Right lobe of liver (tissue), 4 donors: ENCODE measurements around the gene HS6ST3.

ENCODE experiments used
- CTCF ChIP-seq, 4 donors: fragments of 200-600 bp in 3 of 4; fragments of 450-650 bp in 1 of 4; IDR thresholded peaks; one replicate each; pipeline versions ENCODE4 v1.5.1 to v1.8.0; 2016 to 2022; ENCODE audit warnings: antibody characterized with exemption in 4 of 4, mild to moderate bottlenecking in 2 of 4
- POLR2A ChIP-seq: fragments of 450-650 bp; IDR thresholded peaks from one replicate; pipeline ENCODE4 v1.6.1; 2017; ENCODE audit warnings: antibody characterized with exemption, mild to moderate bottlenecking
- donor health status: DM: no; HTN: no; CAD: no.
- donor health status: DM: no; HTN: no; CAD: no.
- donor health status: DM: no; HTN: yes; CAD: no.

- TF ChIP-seq POLR2A = no peak
- no peak for TF ChIP-seq CTCF (IDR thresholded peaks at IDR 0.05)
These were observed 23.0 kb downstream of the HS6ST3 start for GRCh38 chr13:96112936-96113335.
